DLD1 (cell line): ENCODE measurements around the gene MYLIP.
"Not testable (repeated sequence)": the region's sequence is repeated elsewhere in the genome, so short reads cannot be mapped to it uniquely, and the experiment has no call there.

Experiments used
- in situ Hi-C: cut with HindIII; loops from 2 replicates; pipeline ENCODE4 v1.10.0; 2017; ENCODE audit warnings: low sequenced_read_pairs

MYLIP gene

DNA sequence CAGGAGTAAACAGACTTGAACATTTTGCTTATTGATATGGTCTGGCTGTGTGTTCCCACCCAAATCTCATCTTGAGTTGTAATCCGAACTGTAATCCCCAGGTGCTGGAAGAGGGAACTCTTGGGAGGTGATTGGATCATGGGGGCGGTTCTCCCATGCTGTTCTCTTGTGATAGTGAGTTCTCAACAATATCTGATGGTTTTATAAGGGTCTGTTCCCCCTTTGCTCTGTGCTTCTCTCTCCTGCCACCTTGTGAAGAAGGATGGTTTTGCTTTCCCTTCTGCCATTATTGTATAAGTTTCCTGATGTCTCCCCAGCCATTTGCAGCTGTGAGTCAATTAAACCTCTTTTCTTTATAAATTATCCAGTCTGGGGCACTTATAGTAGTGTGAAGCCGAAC is 40.0 kb downstream of the MYLIP start:
- in situ Hi-C loops, result no loop called here

- in situ Hi-C loops, result no loop called here
Observed at GRCh38 chr6:16171400-16171799, 42.5 kb downstream of the MYLIP start.

- in situ Hi-C loops, result no loop called here
Observed at GRCh38 chr6:16173167-16173940, 44.5 kb downstream of the MYLIP start.

- in situ Hi-C loops, result no loop called here
Observed at GRCh38 chr6:16174416-16175078, 45.7 kb downstream of the MYLIP start.

DNA sequence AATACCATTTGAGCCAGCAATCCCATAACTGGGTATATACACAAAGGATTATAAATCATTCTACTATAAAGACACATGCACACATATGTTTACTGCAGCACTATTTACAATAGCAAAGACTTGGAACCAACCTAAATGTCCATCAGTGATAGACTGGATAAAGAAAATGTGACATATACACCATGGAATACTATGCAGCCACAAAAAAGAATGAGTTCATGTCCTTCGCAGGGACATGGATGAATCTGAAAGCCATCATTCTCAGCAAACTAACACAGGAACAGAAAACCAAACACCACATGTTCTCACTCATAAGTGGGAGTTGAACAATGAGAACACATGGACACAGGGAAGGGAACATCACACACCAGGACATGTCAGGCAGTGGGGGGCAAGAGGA is 47.7 kb downstream of the MYLIP start:
- in situ Hi-C loops, result not testable (repeated sequence)

- in situ Hi-C loops, result no loop called here
Observed at GRCh38 chr6:16177881-16178280, 49.0 kb downstream of the MYLIP start.

GRCh38 chr6:16178351-16178750 is 49.5 kb downstream of the MYLIP start:
- in situ Hi-C loops, result no loop called here

- in situ Hi-C loops, result no loop called here
Observed at GRCh38 chr6:16179063-16179462, 50.2 kb downstream of the MYLIP start.

GRCh38 chr6:16179970-16180431 is 51.1 kb downstream of the MYLIP start:
- in situ Hi-C loops, result loop anchor here (10.0 kb wide), 1 partner anchor 495 kb away; no protein-coding TSS in a partner anchor

- in situ Hi-C loops, result loop anchor here (10.0 kb wide), 1 partner anchor 496 kb away; no protein-coding TSS in a partner anchor
Observed at GRCh38 chr6:16180696-16181438, 52.0 kb downstream of the MYLIP start.

- in situ Hi-C loops, result loop anchor here (10.0 kb wide), 1 partner anchor 497 kb away; no protein-coding TSS in a partner anchor
Observed at GRCh38 chr6:16181439-16182297, 52.8 kb downstream of the MYLIP start.

DNA sequence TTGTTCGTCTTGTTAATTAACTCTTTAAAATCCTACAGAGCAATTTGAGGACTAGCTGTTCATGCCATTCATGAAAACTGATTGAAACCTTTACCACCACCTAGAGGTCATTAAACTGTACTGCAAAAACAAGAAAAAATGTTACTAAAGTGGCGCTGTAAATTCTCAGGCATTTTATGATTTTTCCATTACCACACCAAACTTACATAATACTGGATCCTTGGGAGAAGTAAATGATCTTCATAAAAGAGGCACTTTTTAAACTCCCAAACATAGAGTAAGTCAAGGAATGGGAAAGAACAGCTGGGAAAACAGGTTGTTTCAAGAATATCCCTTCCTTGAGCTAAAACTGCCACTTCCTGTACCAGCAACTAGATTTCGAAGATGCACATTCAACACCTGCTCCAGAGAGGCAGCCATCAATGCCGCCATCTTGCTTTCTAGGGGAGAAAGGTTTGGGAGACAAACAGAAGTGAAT is 54.3 kb downstream of the MYLIP start:
- in situ Hi-C loops, result loop anchor here (10.0 kb wide), 1 partner anchor 498 kb away; no protein-coding TSS in a partner anchor

DNA sequence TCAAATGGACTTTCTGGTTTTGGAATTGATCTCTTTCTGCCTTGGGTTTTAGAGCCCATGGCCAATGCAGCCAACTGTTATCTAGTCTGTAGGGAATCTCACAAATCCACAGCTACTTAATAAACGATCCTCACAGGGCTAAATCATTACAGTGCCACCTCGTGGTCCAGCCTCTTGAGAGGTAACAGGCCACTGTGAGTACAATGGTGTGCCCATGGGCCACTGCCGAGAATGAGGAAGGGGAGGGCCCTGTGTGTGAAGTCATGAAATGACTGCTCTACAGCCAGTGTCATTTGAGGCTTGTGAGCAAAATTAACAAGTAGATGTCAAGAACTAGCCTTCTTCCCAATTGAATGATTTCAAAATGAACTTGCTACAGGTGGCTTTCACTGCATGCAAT is 55.2 kb downstream of the MYLIP start:
- in situ Hi-C loops, result loop anchor here (10.0 kb wide), 1 partner anchor 499 kb away; no protein-coding TSS in a partner anchor

- in situ Hi-C loops, result loop anchor here (10.0 kb wide), 1 partner anchor 500 kb away; no protein-coding TSS in a partner anchor
Observed at GRCh38 chr6:16184551-16184950, 55.7 kb downstream of the MYLIP start.

DNA sequence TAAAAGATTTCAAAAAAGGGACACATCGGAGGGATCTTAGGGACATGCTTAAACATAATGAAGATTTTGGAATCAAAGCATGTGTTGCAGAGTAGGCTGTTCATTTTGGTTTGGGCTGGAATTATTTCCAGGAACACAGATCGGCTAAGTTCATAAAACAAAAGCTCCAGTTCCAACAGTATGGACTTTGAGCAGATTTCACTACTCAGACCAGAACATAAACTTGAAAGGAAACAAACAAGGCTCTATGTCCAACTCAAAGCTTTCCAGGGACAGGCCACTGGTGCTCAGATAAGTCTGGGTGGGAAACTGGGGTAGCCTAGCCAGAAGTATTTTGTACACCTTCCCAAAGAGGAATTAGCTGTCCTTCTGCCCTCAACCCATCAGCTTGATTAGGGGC is 58.3 kb downstream of the MYLIP start:
- in situ Hi-C loops, result loop anchor here (10.0 kb wide), 1 partner anchor 502 kb away; no protein-coding TSS in a partner anchor

GRCh38 chr6:16190214-16190613 is 61.3 kb downstream of the MYLIP start:
- in situ Hi-C loops, result no loop called here

DNA sequence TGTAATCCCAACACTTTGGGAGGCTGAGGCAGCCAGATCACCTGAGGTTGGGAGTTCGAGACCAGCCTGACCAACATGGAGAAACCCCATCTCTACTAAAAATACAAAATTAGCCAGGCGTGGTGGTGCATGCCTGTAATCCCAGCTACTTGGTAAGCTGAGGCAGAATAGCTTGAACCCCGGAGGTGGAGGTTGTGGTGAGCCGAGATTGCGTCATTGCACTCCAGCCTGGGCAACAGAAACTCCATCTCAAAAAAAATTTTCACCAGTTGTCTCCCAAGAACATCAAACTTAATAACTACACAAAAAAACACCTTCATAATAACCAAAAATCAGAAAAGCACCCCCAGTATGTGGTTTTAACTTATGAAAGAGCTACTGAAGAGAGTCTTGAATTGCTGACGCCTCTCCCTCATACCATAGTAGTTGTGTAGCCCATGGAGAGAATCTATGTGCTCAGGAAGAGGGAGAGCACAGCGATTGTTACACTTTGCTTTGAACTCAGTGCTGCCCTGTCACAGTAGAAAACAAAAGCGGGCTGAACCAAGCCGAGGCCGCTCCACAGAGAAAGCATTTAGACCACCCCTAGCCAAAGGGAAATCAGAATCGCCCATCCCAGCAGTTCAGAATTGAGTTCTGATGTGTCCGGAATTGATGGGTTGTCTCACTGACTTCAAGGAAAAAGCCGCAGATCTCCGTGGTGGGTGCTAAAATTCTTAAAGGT is 67.5 kb downstream of the MYLIP start:
- in situ Hi-C loops, result no loop called here

DNA sequence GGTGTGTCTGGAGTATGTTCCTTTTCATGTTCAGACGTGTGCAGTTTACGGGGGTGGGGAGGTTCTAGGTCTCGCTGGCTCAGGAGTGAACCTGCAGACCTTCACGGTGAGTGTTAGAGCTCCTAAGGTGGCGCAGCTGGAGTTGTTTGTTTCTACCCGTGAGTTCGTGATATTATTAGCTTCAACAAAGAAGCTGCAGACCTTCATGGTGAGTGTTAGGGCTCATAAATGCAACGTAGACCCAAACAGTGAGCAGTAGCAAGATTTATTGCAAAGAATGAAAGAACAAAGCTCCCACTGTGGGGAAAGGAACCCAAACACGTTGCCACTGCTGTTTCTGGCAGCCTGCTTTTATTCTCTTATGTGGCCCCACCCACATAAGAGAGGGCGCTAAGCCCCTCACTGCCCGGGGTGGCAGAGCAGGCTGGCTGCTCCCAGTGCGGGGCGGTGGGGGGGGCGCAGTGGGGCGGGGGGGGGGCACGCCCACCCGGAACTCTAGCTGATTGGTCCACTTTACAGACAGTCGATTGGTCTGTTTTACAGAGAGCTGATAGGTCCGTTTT is 68.2 kb downstream of the MYLIP start:
- in situ Hi-C loops, result no loop called here
